GM21737 (cell line): ENCODE results near the gene TANGO6.

ENCODE experiments used
- ATAC-seq: cut with Tn5 transposase; IDR thresholded peaks from one replicate; pipeline ENCODE4 v1.9.1; 2021; ENCODE audit warnings: mild to moderate bottlenecking, moderate library complexity; ENCODE audit not compliant: unreplicated experiment

The TANGO6 gene

GRCh38 chr16:68999114-68999513 is 155.8 kb downstream of the TANGO6 start:
- ATAC-seq, result no peak

GRCh38 chr16:69003500-69003899 is 160.2 kb downstream of the TANGO6 start:
- no peak for ATAC-seq

DNA sequence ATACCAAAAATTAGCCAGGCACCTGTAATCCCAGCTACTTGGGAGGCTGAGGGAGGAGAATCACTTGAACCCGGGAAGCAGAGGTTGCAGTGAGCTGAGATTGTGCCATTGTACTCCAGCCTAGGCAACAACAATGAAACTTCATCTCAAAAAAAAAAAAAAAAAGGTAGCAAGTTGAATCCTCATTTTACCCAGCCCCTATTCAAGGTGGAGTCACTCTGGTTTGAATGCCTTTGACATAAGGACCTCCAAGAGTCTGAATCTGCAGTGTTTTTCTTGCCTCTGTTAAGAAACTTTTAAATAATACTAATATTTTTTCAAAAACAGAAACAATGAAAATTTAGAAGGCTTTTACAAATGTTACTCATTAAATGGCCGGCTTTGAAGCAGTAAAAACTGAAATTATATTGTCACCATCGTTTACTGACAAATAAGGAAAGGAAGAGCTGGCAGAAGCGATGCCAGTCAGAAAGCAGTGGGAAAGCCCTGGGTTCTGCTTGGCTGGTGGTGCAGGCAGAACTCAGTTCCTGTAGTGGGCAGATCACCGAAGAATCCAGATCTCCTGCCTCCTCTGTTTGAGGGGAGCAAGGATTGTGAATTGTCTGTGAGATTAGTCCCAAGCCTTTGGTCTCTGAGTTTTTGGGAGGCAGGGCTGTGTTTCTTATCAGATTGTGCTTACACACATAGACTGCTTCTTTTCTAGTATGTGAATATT is 162.5 kb downstream of the TANGO6 start:
- no peak for ATAC-seq

- no peak for ATAC-seq
These were observed 169.6 kb downstream of the TANGO6 start for GRCh38 chr16:69012906-69013305.

DNA sequence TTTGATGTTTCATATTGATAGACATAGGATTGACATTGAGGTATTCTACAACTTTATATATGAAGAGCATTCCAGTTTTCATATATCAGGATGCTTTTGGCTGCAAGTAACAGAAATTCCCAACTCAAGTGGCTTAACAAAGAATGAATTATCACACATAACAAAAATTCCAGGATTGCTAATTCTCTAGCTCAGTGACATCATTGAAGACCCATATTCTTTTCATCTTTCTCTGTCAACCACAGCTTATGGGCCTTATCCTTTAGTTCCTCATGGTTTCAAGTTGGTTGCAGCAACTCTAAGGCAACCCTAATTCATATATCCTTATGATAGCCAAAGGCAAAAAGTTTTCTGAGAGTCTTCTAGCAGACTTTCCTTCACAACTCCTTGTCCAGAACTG is 170.7 kb downstream of the TANGO6 start:
- ATAC-seq, result no peak

- no peak for ATAC-seq
These were observed 171.5 kb downstream of the TANGO6 start for GRCh38 chr16:69014811-69015210.

DNA sequence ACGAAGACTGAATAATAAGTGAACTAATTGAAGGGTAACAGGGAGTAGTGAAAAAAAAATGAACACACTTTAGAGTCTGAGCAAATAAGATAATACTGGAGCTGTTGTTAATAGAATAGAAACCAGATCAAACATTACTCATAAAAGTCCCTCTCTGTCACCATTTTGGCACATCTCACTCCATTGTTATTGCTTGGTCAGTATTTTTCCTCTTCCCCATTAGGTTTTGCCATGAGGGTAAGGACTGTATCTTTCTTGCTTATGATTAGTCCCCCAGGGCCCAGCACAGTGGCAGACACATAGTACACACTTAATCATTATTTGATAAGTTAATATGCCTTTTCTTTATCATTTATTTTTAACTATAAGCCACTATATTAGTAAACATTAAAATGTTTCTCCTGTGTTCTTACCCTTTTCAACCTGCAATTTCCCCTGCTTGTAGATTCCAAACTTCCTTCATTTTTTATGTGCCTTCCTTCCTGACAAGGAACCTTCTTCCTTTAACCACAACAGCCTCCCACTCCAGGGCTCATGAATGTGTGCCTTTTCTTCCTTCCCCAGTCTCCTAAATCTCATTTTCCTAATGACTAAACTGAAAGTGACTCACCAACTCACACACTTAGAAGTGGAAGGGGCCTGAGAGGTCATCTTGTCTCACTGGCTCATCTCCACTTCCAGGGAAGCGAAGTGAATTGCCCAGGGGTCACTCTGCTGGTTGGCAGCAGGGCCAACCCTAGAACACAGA is 173.9 kb downstream of the TANGO6 start:
- no peak for ATAC-seq

DNA sequence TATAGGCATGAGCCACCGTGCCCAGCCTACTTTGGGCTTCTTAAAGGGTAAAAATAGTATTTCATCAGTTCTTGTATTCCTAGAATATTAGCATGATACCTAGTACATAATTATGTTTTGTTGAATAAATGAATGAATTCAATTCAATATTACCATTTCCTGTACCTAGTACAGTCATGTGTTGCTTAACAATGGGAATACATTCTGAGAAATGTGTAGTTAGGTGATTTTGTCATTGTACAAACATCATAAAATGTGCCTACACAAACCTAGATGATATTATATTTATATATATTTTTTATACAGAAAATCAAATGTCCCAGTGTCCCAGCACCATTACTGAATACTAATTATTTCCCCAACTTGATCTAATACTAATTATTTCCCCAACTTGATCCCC is 176.5 kb downstream of the TANGO6 start:
- no peak for ATAC-seq

GRCh38 chr16:69029121-69029520 is 185.8 kb downstream of the TANGO6 start:
- ATAC-seq, result no peak

DNA sequence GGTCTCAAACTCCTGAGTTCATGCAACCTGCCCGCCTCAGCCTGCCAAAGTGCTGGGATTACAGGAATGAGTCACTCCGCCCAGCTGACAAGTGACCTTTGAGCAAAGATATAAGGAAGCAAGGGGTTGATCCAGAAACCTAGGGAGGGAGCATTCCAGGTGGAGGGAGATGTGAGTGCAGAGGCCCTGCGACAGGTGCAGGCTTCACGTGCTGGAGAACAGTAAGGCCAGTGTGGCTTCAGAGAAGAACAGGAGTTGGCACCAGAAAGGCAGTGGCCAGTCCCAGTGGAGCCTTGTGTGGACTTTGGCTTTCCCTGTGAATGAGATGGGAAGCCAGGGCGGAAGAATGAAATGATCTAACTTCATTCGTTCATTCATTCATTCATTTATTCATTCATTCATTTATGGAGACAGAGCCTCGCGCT is 188.6 kb downstream of the TANGO6 start:
- ATAC-seq, result no peak

DNA sequence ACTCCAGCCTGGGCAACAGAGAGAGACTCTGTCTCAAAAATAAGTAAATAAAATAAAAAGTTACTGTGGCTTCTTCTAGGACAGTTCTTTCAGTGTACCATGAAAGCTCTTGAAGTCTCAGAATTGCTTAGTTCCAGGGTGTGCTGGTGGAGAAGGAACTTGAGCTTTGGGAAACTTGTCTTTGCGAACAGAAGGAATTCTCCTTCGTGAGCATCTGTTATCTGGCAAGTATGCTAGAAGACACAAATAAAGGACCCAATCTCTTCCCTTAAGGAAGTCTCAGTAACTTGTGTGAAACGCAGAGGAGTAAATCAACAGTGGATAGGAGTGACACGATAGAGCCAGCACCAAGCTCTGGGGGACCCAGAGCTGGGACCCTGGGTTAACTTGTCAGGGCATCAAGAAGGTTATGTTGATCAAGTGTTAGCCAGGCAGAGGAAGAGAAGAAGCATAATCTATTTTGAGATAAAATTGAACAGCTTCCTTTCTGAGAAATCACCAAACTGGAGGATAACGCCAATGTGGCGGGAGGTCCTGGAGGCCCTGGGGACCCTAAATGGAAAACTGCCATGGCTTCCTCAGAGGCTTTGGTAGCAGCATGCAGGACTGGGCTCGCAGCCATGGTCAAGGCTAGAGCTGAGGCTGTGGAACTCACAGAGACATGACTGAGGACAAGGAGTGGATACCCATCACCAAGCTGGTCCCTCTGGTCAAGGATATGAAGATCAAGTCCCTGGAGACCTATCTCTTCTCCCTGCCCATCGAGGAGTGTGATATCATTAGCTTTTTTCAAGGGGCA is 190.0 kb downstream of the TANGO6 start:
- ATAC-seq, result no peak

DNA sequence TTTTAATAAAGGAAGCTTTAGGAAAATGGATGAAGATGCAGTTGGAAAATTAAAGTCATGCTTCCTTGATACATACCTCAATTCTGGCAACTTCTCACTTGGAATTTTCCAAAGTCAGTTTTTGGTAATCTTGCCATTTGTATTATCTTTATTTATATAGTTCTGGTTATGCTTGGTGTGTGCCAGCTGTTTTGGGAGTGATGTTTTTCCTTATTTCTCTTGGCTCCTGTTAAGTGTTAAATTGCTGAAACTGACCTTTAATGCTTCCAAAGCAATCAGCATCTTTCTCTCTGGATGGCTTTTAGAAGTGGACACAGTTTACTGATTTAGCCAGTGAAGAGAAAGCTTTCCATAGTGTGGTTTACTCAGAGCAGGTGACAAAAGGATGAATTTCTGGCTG is 192.0 kb downstream of the TANGO6 start:
- no peak for ATAC-seq

DNA sequence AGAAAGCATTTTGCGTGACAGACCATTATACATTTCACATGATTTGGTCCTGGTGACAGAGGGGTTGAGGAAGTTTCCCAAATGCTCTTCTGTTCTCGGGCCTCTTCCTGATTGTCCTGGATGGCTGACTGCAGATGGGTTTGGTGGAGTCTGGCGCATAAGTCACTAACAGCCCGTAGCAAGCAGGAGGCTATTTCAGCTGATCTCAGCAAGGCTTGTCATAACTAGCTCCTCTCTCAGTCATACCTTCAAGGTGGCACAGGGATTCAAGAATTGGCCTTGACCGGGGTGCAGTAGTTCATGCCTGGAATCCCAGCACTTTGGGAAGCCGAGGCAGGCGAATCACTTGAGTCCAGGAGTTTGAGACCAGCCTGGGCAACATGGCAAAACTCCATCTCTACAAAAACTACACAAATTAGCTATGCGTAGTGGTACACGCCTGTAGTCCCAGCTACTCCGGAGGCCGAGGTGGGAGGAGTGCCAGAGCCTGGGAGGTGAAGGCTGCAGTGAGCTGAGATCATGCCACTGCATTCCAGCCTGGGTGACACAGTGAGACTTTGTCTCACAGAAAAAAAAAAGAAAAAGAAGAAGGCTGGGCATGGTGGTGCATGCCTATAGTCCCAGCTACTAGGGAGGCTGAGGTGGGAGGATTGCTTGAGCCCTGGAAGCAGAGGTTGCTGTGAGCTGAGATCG is 193.2 kb downstream of the TANGO6 start:
- ATAC-seq, result no peak

GRCh38 chr16:69037373-69038160 is 194.2 kb downstream of the TANGO6 start:
- ATAC-seq, result no peak

DNA sequence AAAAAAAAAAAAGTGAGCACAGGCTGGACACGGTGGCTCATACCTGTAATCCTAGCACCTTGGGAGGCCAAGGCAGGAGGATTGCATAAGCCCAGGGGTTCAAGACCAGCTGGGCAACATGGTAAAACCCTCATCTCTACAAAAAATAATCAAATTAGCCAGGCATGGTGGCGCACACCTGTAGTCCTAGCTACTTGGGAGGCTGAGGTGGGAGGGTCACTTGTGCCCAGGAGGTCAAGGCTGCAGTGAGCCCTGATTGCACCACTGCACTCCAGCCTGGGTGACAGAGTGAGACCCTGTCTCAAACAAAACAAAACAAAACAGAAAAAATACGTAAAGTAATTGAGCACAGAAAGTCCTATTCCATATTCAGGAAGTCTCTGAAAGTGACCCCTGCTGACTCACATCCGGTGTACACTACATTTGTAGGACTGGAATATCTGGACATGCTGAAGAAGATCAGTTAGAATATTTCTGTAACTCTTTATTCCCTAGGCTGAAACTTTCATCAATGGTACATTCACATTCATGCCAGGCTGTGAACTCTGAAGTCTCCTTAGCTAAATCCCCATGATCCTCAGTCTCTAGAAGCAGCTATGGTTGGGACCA is 196.1 kb downstream of the TANGO6 start:
- no peak for ATAC-seq

- no peak for ATAC-seq
These were observed 197.0 kb downstream of the TANGO6 start for GRCh38 chr16:69040144-69040909.

GRCh38 chr16:69048328-69049120 is 205.2 kb downstream of the TANGO6 start:
- ATAC-seq, result no peak

GRCh38 chr16:69049146-69049545 is 205.8 kb downstream of the TANGO6 start:
- no peak for ATAC-seq
